Fibroblast of the conjunctiva (primary cell): ENCODE results near the gene TAGLN3.

ENCODE experiments used
- DNase-seq: peaks from one replicate; pipeline ENCODE4 v3.0.0-alpha.2; 2010; ENCODE audit warnings: low read depth

The TAGLN3 gene

GRCh38 chr3:111978583-111979433, 19.9 kb upstream of the TAGLN3 start, which contains the start of gene ABHD10:
Gene ABHD10, plus strand, starts transcription at chr3:111979026. Its CDS starts 36 bp downstream, at chr3:111979062.
- peak; percentile 97 for DNase-seq

- no peak for DNase-seq
Observed at GRCh38 chr3:111979434-111980038, 19.2 kb upstream of the TAGLN3 start.

GRCh38 chr3:111980716-111981456, 17.8 kb upstream of the TAGLN3 start:
- no peak for DNase-seq

DNA sequence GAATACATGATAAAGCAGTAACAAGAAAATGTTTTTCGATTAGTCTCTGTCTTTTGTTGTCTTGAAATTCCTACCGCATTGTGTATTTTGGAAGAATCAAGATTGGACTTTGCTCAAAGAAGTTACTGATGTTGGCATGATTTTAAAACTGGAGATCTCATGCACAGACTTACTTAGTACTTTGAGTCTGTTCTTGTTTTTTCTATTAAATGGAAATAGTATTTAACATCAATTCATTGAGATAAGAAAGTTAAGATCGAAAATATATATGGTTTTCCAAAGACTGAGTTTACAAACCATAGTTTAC, 17.3 kb upstream of the TAGLN3 start:
- no peak for DNase-seq

DNA sequence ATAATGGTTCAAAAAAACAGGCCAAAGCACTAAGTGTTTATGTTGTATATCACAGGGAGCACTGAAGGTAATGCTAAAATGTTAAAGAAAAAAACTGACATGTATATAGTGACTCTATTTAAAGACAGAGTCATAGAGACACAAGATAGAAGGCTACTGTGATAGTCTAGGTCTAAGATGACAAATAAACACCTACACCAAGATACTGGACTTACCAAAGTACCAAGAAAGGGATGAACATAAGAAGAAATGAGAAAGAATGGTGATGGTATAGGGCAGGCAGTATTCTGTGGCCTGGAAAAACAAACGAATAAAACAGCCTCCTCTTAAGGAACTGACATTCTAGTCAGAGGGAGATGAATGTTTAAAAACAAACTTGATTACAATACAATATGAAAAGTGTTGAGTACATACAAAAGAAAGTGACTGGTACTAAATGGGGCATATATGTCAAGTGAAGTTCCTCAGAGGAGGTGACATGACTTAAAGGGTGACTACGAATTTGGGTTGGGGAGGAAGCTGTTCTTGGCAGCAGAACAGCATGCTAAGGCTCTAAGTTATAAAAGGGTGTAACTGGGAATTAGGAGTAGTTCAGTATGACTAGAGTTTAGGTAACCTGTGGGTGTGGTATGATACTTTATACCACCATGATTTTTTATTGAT, 14.0 kb upstream of the TAGLN3 start:
- no peak for DNase-seq

DNA sequence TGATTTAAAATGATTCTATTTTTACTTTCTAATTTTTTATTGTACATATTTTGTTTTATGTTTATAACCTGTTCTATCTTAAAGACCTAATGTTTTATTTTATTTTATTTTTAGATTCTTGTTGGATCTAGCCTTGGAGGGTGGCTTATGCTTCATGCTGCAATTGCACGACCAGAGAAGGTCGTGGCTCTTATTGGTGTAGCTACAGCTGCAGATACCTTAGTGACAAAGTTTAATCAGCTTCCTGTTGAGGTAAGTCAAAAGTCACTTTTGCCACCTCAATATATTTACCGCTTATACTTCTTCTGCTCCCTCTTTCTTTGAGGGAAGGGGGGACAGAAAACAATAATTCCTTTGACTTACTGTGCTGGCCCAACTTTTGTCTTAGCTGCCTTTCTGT, 11.9 kb upstream of the TAGLN3 start:
- DNase-seq = no peak

DNA sequence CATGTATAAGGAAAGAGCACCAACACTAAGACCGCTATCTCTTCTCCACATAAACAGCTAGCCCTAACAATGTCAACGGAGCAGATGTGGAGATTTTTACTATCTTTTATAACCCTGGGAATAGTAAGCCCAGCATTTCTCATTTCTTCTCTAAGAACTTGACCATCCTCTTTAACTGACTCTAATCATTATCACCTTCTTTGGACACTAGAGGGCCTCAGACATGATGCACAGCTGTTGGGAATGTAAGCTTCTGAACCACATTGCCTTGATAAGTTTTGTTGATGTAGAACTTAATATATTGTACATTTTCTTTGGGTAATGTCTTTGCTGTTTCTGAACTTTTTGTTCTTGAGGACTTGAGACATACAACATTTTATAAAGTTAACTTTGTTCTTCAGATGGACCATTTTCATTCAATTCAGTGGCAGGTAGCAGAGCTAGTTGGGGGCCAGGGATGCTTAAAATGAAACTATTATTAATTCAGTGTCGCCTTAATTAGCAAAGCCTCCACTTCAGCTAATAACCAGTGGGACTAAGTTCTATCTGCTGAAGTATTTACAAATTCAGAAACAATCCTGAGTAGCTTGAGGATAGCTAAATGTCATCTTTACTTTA, 9.6 kb upstream of the TAGLN3 start:
- DNase-seq = peak; percentile 68

DNA sequence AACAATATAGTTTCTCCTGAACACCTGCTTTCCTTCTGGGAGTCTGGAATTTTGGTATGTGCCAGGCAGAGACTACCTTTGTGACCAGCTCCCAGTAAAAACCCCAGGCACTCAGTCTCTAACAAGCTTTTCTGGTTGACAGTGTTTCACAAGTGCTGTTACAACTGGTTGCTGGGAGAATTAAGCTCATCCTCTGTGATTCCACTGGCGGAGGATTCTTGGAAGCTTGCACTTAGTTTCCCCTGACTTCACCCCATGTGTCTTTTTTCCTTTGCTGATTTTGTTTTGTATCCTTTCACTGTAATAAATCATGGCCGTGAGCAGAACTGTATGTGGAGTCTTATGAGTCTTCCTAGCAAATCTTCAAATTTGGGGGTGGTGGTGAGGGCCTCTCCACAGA, 5.7 kb upstream of the TAGLN3 start:
- DNase-seq = no peak

GRCh38 chr3:111999484-112000324, 982 bp downstream of the TAGLN3 start:
- DNase-seq = no peak

- DNase-seq = no peak
Observed at GRCh38 chr3:112000367-112000771, 1.6 kb downstream of the TAGLN3 start.

DNA sequence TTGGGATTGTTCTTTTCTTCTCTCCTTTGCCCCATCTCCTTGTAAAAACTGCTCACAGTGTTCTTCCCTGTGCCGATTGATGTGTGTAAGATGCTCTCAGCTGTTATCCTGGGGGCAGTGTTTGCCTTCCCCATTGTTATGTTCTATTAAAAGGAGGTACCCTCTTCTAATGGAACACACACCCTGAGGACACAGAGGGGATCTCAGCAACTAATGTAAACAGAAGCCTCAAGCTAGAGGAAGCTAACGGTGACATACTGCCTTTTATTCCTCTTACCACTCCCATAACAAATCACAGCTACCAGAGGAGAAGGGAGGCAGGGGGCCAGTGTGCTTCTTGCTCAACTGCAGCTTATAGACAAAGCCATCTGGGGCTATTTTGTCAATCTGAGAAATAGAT, 2.2 kb downstream of the TAGLN3 start:
- DNase-seq = no peak

DNA sequence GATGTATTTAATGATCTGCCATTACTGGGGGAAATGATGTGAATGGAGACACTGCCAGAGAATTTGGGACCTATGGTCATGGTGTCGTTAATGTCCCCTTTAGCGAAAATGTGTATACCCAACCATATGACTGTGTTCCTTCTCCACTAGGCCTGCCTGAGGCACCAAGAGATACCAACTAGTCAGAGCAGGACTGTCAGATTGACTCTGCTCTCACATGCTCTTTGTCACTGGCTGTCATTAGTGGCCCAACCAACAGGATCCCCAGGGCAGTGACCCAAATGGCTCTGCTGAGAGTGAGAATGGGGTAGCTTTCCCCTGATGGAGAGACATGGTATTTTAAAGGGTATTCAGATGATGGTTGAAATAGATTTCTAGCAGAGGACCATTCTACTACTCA, 2.8 kb downstream of the TAGLN3 start:
- DNase-seq = no peak

DNA sequence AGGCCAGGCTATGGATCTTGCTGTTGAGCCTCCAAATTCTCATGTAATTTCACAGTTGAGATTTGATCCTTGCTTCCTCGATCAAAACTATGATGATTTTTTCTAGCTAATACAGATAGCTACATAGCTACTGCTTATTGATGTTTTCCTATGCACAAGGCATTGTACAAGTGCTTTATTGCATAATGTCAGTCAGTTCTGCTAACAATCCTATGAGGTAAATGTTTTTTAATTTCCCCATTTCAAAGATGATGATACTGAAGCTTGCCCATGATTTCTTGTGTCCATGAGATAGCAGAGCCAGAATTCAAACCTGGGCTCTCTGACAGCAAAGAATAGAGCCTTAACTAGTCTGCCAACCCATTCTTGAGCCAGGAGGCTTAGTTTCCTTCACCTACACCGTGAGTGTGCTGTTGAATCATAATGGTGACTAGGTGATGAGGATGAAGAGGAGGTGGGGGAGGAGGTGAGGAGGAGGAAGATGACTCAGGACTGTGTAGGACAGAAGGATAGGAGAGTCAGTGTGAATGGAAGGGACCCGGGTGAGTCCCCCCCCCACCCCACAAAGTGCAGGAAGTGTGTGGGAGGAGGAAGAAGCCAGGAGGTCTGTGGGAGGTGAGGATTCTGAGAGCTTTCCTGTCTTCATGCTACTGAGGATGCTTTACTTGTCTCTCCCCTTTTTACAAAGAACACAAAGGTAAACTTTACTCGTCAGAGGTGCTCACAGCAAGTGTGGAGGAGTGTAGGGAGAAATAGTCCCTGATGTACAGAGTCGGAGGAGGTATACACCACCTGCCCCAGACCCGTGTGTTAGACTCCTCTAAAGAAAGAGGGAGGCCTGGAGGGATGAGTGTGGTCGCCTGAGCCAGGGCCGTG, 3.6 kb downstream of the TAGLN3 start:
- no peak for DNase-seq

DNA sequence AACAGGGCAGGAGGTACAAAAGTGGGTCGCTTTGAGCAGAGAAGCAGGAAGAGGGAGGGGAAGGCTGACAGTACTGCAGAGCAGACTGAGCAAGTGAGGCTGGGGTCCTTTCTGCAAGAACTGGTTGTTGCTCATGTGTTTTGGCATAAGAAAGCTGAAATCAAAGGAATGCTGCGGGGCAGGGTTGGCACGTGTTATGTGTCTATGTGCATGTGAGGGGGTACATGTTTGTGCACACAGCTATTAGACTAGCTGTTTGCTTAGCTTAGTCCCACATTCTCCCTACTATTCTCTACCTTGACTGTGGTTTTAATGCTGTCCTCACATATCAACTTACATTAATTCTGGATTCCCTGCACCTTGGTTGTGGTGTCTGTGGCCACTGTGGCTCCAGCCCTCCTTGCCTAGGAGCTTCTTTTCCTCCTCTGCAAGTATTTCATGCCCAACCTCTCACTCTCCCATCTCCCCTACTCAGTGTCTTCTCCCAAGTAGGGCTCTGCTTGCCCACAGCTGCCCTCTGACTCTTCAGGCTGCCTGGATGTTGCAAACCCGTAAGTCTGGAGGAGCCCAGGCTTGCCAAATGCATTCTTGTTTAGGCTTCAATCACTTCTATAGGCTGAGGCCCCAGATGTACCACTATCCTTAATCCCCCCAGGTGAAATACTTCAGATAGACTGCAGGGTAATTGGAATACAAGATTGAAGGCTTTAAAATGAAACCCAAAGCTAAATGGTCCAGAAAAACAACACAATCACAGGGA, 4.8 kb downstream of the TAGLN3 start:
- no peak for DNase-seq

DNA sequence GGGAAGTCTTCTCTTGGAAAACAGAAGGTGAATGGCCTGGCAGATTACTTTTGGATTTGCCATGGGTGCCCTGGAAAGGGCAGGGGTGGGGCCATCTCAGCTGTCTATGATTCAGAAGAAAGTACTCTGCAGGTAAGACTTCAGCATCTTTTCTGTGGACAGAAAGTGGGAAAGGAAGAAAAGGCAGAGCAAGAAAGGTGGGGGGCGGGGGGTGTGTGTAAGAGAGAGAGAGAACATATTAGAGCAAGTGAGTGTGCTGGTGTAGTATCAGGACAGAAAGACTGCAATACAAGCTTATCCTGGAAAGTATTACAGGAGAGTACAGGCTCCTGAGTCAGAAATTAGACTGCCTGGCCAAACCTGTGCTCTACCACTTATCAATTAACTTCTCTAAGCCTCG, 5.5 kb downstream of the TAGLN3 start:
- DNase-seq = no peak

DNA sequence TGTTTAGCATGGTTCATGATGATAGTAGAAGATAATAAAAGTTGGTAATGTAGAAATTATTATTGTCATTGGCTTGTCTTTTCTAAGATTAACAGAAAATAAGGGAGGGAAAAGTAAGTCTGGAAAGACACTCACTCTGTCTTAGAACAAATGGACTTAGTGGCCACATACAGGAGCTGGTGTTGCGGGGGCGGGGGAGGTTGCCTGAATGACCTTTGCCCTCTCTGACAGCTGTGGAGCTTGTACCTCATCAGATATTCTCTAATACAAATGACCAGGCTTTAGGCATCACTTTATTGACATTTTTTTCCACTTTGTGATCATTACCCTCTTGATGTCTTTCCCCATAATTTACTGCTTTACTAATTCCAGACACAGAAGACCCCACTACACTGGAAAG, 5.9 kb downstream of the TAGLN3 start:
- no peak for DNase-seq

GRCh38 chr3:112005091-112005672, 6.5 kb downstream of the TAGLN3 start:
- no peak for DNase-seq

DNA sequence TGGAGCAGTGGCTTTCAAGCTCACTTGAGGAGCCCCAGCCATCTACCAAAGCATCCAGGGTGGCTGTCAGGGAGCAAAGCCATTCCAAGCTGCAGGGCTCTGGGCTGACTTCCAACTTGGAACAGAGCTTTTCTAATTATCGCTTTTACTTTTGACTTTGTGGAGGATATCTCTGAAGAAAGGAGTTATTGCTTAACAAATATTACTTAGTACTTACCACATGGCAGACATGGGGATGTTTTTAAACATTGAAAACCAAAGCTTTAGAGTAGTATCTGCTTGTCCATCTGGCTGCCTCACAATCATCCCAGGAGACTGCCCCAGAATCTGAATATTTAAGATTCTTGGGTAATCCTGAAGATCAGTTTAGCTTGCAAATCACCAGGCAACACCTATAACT, 8.9 kb downstream of the TAGLN3 start:
- peak; percentile 69 for DNase-seq

DNA sequence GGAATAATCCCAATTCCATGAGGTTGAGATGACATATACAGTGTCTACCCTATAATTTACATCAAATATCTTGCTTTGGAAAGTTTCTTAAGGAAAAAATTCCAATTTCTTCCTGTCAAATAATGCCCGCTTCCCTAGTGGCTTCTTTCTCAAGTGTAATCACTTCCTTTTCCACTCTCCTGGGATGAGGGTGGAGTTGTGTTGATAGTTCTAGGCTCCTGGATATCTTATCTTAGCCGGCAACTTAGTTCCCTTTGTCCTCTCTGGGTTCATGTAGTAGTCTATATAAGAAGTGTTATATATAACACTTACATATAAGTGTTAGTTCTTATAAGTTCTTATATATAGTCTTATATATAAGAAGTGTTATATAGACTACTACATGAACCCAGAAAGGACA, 10.9 kb downstream of the TAGLN3 start:
- DNase-seq = no peak
